ENCODE data around the gene SDC3.
"Not testable (repeated sequence)": the region's sequence is repeated elsewhere in the genome, so short reads cannot be mapped to it uniquely, and the experiment has no call there.

The SDC3 gene

GRCh38 chr1:30870656-30871055, 37.9 kb downstream of the SDC3 start:
- H3K4me3 ChIP-seq (ENCODE audit: low read length), result no peak overlapping the region
- no peak overlapping the region for H3K9ac ChIP-seq (ENCODE audit: low read depth, low read length)
- H3K4me1 ChIP-seq (ENCODE audit: insufficient read depth, low read length), result no peaks in the 10 kb centered on the region
- no peak overlapping the region; the same call in 1 of the 2 replicates for H3K27ac ChIP-seq (ENCODE audit: low read depth, low read length)
- H3K9me3 ChIP-seq (ENCODE audit: insufficient read depth, low read depth, low read length), result peaks cover 18% of the 10 kb centered on the region
- H3K36me3 ChIP-seq (ENCODE audit: insufficient read depth, low read length), result peaks cover 25% of the 10 kb centered on the region
- H3K27me3 ChIP-seq (ENCODE audit: insufficient read depth, low read length), result no peaks in the 10 kb centered on the region
- 90% methylated on average over 4 of the region's 4 CpGs for WGBS

GRCh38 chr1:30870035-30870434, 38.5 kb downstream of the SDC3 start:
- peaks cover 18% of the 10 kb centered on the region for H3K9me3 ChIP-seq (ENCODE audit: insufficient read depth, low read depth, low read length)
- H3K4me1 ChIP-seq (ENCODE audit: insufficient read depth, low read length), result no peaks in the 10 kb centered on the region
- no peak overlapping the region for H3K9ac ChIP-seq (ENCODE audit: low read depth, low read length)
- no peaks in the 10 kb centered on the region for H3K27me3 ChIP-seq (ENCODE audit: insufficient read depth, low read length)
- WGBS, result 85% methylated on average over 3 of the region's 3 CpGs
- peaks cover 25% of the 10 kb centered on the region for H3K36me3 ChIP-seq (ENCODE audit: insufficient read depth, low read length)
- no peak overlapping the region for H3K27ac ChIP-seq (ENCODE audit: low read depth, low read length)
- no peak overlapping the region for H3K4me3 ChIP-seq (ENCODE audit: low read length)

GRCh38 chr1:30868833-30869435, 39.6 kb downstream of the SDC3 start:
- WGBS, result 95% methylated on average over 13 of the region's 13 CpGs
- Histone ChIP-seq H3K9me3 (ENCODE audit: insufficient read depth, low read depth, low read length) (peaks cover 18% of the 10 kb centered on the region), H3K4me1 (ENCODE audit: insufficient read depth, low read length) (no peaks in the 10 kb centered on the region), H3K9ac (ENCODE audit: low read depth, low read length) (no peak overlapping the region), H3K27ac (ENCODE audit: low read depth, low read length) (no peak overlapping the region), H3K27me3 (ENCODE audit: insufficient read depth, low read length) (no peaks in the 10 kb centered on the region), H3K36me3 (ENCODE audit: insufficient read depth, low read length) (peaks cover 22% of the 10 kb centered on the region), H3K4me3 (ENCODE audit: low read length) (no peak overlapping the region)

- H3K27ac ChIP-seq (ENCODE audit: low read depth, low read length); H3K4me1 ChIP-seq (ENCODE audit: insufficient read depth, low read length): not testable (repeated sequence)
- WGBS, result 92% methylated on average over 3 of the region's 4 CpGs
Observed at GRCh38 chr1:30868057-30868456, 40.5 kb downstream of the SDC3 start.

GRCh38 chr1:30867537-30867936, 41.0 kb downstream of the SDC3 start:
- peaks cover 8% of the 10 kb centered on the region for H3K9me3 ChIP-seq (ENCODE audit: insufficient read depth, low read depth, low read length)
- no peak overlapping the region for H3K9ac ChIP-seq (ENCODE audit: low read depth, low read length)
- no peak overlapping the region for H3K4me3 ChIP-seq (ENCODE audit: low read length)
- no peaks in the 10 kb centered on the region for H3K27me3 ChIP-seq (ENCODE audit: insufficient read depth, low read length)
- no peak overlapping the region for H3K27ac ChIP-seq (ENCODE audit: low read depth, low read length)
- 81% methylated on average over 3 of the region's 4 CpGs for WGBS
- no peaks in the 10 kb centered on the region for H3K4me1 ChIP-seq (ENCODE audit: insufficient read depth, low read length)
- H3K36me3 ChIP-seq (ENCODE audit: insufficient read depth, low read length), result peaks cover 8% of the 10 kb centered on the region

More at GRCh38 chr1:30868057-30868456, 40.5 kb downstream of the SDC3 start:
- peaks cover 13% of the 10 kb centered on the region for H3K36me3 ChIP-seq (ENCODE audit: insufficient read depth, low read length)
- not testable (repeated sequence) for H3K4me3 ChIP-seq (ENCODE audit: low read length); H3K9ac ChIP-seq (ENCODE audit: low read depth, low read length); H3K27me3 ChIP-seq (ENCODE audit: insufficient read depth, low read length)
- peaks cover 12% of the 10 kb centered on the region for H3K9me3 ChIP-seq (ENCODE audit: insufficient read depth, low read depth, low read length)

- no peak overlapping the region for H3K4me3 ChIP-seq (ENCODE audit: low read length)
- no peaks in the 10 kb centered on the region for H3K4me1 ChIP-seq (ENCODE audit: insufficient read depth, low read length)
- no peaks in the 10 kb centered on the region for H3K9me3 ChIP-seq (ENCODE audit: insufficient read depth, low read depth, low read length)
- H3K27me3 ChIP-seq (ENCODE audit: insufficient read depth, low read length), result no peaks in the 10 kb centered on the region
- 75% methylated on average over 3 of the region's 3 CpGs for WGBS
- no peaks in the 10 kb centered on the region for H3K36me3 ChIP-seq (ENCODE audit: insufficient read depth, low read length)
- H3K27ac ChIP-seq (ENCODE audit: low read depth, low read length), result no peak overlapping the region
- no peak overlapping the region for H3K9ac ChIP-seq (ENCODE audit: low read depth, low read length)
Observed at GRCh38 chr1:30866594-30866993, 42.0 kb downstream of the SDC3 start.

GRCh38 chr1:30864681-30865080, 43.9 kb downstream of the SDC3 start:
- H3K36me3 ChIP-seq (ENCODE audit: insufficient read depth, low read length), result no peaks in the 10 kb centered on the region
- no peak overlapping the region for H3K9ac ChIP-seq (ENCODE audit: low read depth, low read length)
- H3K4me3 ChIP-seq (ENCODE audit: low read length), result no peak overlapping the region
- no peaks in the 10 kb centered on the region for H3K4me1 ChIP-seq (ENCODE audit: insufficient read depth, low read length)
- no peak overlapping the region for H3K27ac ChIP-seq (ENCODE audit: low read depth, low read length)
- no peaks in the 10 kb centered on the region for H3K9me3 ChIP-seq (ENCODE audit: insufficient read depth, low read depth, low read length)
- 91% methylated on average over 7 of the region's 7 CpGs for WGBS
- no peaks in the 10 kb centered on the region for H3K27me3 ChIP-seq (ENCODE audit: insufficient read depth, low read length)

- H3K36me3 ChIP-seq (ENCODE audit: insufficient read depth, low read length), result no peaks in the 10 kb centered on the region
- H3K4me3 ChIP-seq (ENCODE audit: low read length), result no peak overlapping the region
- no peak overlapping the region for H3K9ac ChIP-seq (ENCODE audit: low read depth, low read length)
- 97% methylated on average over 8 of the region's 8 CpGs for WGBS
- H3K9me3 ChIP-seq (ENCODE audit: insufficient read depth, low read depth, low read length), result no peaks in the 10 kb centered on the region
- no peaks in the 10 kb centered on the region for H3K27me3 ChIP-seq (ENCODE audit: insufficient read depth, low read length)
- H3K4me1 ChIP-seq (ENCODE audit: insufficient read depth, low read length), result no peaks in the 10 kb centered on the region
- H3K27ac ChIP-seq (ENCODE audit: low read depth, low read length), result no peak overlapping the region
Observed at GRCh38 chr1:30863858-30864604, 44.5 kb downstream of the SDC3 start.

- Histone ChIP-seq H3K4me3 (ENCODE audit: low read length) (no peak overlapping the region), H3K27me3 (ENCODE audit: insufficient read depth, low read length) (no peaks in the 10 kb centered on the region)
- 88% methylated on average over 4 of the region's 5 CpGs for WGBS
Observed at GRCh38 chr1:30860320-30860652, 48.3 kb downstream of the SDC3 start.

GRCh38 chr1:30857964-30858363, 50.6 kb downstream of the SDC3 start:
- Histone ChIP-seq H3K4me3 (ENCODE audit: low read length) (no peak overlapping the region), H3K27me3 (ENCODE audit: insufficient read depth, low read length) (no peaks in the 10 kb centered on the region), H3K9me3 (ENCODE audit: insufficient read depth, low read depth, low read length) (no peaks in the 10 kb centered on the region), H3K4me1 (ENCODE audit: insufficient read depth, low read length) (peaks cover 29% of the 10 kb centered on the region), H3K27ac (ENCODE audit: low read depth, low read length) (no peak overlapping the region), H3K9ac (ENCODE audit: low read depth, low read length) (no peak overlapping the region), H3K36me3 (ENCODE audit: insufficient read depth, low read length) (no peaks in the 10 kb centered on the region)
- WGBS, result 95% methylated on average over 7 of the region's 8 CpGs

More at GRCh38 chr1:30860320-30860652, 48.3 kb downstream of the SDC3 start:
- no peak overlapping the region for H3K9ac ChIP-seq (ENCODE audit: low read depth, low read length)
- H3K9me3 ChIP-seq (ENCODE audit: insufficient read depth, low read depth, low read length), result no peaks in the 10 kb centered on the region
- peaks cover 21% of the 10 kb centered on the region for H3K4me1 ChIP-seq (ENCODE audit: insufficient read depth, low read length)
- no peaks in the 10 kb centered on the region for H3K36me3 ChIP-seq (ENCODE audit: insufficient read depth, low read length)
- H3K27ac ChIP-seq (ENCODE audit: low read depth, low read length), result no peak overlapping the region

GRCh38 chr1:30857062-30857461, 51.5 kb downstream of the SDC3 start:
- peaks cover 29% of the 10 kb centered on the region for H3K4me1 ChIP-seq (ENCODE audit: insufficient read depth, low read length)
- H3K4me3 ChIP-seq (ENCODE audit: low read length), result no peak overlapping the region
- no peak overlapping the region for H3K27ac ChIP-seq (ENCODE audit: low read depth, low read length)
- H3K9me3 ChIP-seq (ENCODE audit: insufficient read depth, low read depth, low read length), result no peaks in the 10 kb centered on the region
- no peaks in the 10 kb centered on the region for H3K36me3 ChIP-seq (ENCODE audit: insufficient read depth, low read length)
- no peak overlapping the region for H3K9ac ChIP-seq (ENCODE audit: low read depth, low read length)
- H3K27me3 ChIP-seq (ENCODE audit: insufficient read depth, low read length), result no peaks in the 10 kb centered on the region

Measured in HUES64 (cell line).